ENCODE results near the gene ARHGEF2.
"Not testable (repeated sequence)": the region's sequence is repeated elsewhere in the genome, so short reads cannot be mapped to it uniquely, and the experiment has no call there.

The ARHGEF2 gene

DNA sequence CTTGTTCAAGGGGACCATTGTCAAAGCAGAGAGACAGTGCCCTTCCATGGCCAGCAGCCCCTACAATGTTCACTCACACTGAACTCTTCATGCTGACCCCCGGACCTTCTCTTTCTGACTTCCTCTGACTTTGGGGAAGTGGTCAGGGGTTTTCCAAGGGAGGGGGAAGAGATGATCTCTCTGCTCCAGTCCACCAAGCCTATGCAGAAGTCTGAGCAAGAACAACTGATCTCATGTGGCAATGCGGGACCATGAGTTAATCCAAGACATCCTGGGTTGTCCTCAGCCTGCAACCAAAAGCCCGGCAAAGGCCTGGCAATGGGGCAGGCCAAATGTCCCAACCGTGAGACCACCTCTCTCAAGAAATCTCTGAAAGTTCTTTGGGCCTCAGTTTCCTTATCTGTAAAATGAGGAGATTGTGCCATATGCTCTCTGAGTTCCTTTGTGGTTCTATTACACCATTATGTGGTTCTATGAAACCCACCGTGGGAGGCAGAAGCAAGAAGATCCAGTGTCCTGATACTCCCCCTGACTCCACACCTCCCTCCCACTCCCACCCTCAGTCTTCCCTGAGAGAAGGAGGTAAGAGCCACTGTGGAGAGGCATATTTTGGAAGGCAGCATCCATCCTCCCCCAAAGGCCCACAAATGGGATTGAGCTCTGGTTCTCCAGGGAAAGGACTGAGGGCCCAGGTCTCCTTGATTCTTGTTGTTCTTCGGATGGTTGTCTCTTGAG is 11.8 kb upstream of the ARHGEF2 start:
- DNase-seq, result no peak

DNA sequence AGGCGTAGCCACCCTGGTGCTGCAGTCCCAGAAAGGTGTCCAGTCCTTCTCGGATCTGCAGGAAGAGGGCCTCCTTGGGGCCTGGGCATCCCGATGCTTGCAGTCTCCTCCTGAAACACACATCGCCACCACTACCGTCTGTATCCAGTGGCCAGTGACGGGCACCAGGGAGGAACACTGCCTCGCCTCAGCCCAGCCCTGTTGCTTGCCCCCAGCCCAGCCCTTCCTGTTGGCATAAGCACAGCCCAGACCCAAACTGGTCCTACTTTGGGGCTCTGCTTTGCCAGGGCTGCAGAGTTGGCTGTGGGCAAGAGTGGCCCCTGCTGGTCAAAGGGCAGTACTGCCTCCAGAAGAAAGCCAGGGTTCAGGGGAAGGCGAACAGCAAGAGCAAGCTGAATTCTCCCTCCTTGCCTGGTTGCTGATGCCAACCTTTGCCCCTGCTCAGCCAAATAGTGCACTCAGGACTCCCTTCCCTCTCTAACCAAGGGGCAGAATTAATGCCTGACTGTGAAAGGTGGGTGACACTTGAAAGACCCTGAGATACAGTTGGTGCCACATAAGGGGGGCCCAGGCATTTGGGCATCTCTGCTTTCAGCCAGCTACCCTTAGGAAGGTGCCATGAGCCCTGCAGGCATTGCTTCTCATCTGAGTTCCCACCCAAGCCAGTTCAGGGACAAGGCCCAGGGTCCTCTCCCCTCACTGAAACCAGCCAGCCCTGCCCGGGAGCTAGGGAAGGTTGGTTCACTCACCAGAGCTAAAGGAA is 11.1 kb upstream of the ARHGEF2 start:
- DNase-seq, result peak; percentile 59

DNA sequence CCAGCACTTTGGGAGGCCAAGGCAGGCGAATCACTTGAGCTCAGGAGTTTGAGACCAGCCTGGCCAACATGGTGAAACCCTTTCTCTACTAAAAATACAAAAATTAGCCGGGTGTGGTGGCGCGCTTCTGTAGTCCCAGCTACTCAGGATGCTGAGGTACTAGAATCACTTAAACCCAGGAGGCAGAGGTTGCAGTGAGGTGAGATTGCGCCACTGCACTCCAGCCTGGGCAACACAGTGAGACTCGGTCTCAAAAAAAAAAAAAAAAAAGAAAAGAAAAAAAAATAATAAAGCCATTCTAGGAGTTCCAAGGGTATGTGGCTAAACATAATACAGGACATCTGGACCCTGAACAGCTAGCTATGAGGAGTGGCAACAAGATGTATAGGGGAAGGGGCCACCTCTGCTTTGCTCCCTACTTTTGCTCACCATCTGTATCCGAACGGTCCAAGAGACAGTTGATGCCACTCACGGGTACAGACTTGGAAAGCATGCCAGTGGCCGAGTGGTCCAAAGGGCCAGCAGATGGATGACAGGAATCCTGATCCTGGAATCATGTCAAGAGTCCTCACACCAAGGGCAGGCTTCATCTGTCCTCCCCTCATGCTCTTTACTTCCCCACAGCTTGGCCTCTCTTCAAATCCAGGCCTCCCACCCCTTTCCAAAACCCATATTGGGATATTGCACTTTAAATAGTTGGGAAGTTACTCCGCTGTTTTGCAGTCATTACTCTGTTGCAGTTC is 6.7 kb upstream of the ARHGEF2 start:
- not testable (repeated sequence) for DNase-seq

DNA sequence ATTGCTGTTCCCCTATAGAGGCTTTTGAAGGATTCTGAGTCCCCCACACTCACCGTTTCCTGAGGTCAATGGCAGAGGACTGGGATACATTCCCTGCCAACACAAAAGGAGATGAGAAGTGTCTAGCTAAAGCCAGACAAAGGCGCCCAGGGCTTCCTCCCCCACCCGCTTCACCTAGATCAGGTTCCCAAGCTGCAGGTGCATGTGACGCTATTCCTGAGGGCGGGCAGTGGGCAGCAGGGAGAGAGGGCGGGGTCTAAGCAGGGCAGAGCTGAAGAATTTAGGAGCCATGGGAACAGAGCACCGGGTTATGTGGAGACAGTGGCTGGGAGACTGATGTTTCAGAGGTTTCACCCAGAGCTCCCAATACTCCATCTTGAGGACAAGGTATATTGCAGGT is 6.0 kb upstream of the ARHGEF2 start:
- DNase-seq, result no peak

DNA sequence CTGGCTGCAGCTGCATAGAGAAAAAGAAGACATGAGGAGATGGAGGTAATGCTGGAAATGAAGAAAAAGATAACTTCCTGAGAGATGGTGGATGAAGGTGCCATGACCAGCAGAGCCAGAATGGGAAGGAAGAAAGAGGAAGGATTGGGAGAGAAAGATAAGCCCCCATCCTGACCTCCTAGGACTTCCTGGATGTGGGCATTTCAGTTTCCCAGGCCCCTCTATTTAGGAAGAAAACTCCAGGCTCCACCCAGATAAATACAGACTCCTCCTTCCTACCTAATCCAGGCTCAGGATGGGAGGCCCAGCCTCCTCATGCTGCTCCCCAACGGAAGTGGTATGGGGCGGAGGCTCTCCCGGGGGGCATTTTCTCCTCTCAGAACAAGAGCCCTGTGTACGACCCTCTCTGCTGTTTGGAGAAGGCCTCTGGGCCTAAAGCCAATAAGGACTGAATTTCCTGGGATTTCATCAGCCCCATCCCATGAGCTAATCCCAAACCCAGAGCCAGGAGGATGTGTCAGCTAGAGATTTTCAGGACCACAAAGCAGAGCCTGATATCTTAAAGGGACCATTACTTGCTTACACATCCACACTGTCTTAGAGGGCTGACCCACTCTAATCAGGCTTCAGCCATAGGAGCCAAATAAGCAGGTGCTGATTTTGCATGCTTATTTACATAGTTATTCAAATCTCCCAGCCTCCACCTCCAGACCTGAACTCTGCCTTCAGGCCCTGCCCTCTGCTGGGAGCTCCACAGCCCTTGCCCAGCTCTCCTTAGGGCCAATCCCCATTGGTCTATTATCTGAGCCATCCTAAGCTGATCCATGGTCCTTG is 5.1 kb upstream of the ARHGEF2 start:
- DNase-seq, result peak; percentile 96

DNA sequence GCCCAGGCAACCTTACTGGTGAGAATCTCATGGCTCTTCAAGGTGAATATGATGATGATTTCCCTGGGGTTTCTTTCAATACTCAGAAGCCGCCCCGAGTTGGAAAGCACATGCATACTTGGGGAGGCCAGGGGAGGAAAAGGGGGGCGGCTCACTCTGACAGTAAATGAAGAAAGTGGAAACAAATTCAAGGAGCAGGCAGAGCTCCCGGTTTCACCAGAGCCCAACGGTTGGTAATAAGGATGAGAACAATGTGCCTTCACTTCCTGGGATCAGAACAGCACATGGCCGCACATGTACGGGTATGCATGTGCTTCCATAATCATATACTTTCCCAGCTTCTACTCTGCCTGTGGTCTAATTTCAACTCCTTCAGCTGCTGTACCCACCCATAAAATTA is 3.8 kb upstream of the ARHGEF2 start:
- DNase-seq, result peak; percentile 38

DNA sequence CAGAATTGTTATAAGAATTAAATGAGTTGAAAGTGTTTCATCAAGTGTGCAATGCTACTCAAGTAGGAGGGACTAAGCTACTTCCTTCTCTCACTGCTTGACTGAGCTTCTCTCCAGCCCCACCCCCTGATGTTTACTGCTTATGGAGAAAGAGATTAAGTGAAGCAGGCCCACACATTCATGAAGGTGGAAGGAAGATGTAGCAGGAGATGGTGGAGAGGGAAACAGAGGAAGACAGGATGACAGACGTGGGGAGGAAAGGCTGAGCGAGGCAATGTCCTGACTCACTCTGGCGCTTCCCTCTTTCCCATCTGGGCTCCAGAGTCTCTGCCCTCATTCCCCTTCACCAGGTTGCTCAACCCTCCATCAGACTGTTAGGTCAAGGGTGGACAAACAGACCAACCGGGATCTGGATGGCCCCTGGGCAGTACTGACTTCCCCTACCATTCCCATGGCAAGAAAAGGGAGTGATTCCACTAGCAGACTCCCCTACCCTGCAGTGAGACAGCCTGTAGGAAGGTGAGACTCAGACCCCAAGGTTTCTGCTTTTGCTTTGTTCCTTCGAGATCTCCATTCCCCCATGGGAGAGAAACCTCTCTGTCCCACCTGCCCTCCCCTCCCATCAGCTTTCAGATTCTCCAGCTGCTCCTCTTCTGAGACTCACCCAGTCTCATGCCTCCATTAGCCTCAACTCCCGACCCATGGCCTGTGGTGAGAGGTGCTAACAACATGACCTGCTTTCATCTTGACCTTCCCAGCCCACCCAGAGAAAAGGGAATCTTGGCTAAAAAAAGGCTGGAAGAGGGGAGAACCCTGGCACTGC is 3.1 kb upstream of the ARHGEF2 start:
- DNase-seq, result peak; percentile 96

DNA sequence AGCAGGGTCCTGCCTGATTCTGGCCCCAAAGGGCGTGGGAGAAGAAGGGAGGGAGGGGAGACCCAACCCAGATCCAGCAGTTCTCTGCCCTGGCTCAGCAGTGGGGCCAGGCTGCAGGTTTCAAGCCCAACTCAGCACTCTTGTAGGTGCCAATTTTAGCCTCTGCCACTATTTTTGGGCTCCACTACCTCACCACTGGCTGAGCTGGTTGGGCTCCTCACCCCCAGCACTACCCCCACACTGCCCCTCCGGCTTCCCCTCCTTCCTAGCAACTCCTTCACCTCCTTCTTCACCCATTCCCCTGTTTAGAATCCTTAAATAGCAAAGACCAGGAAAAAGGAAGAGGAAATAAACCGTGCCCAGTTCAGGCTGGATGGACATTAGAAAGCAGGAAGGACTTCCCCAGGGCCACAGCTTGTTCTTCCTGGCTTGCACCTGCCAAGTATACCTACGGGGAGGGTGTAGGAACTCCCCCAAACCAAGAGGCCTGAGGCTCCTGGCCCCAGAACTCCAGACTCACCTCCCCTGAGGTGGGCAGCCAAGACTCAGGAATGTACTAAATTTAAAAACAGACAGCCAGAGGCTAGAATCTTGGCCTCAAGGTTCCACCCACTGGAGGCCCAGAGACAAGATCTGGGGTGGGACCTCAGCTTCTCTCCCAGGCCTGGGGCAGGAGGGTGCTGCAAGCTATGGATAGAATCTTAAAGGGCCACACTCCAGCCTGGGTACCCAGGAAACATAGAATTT is 1.4 kb upstream of the ARHGEF2 start:
- peak; percentile 33 for DNase-seq

DNA sequence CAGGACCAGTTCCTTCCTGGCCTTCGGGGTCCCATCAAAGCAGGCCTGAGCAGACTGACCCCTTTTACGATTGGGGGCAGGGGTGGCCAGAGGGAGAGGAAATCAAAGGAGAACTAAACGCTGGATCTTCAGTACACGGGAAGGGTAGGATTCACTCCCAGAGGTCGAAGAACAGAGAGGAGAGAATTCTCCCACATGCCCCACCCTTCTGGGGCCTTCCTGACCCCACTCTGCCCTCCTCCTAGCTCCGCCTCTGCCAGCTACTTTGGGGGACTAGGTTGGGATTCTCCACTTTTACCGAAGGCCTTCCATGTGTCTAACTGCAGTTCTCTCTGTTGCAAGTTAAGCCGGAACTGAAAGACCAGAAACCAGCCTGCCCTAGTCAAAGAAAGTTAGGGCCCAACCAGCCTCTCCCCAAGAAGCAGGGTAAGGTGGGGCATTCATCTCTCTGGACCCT is 654 bp upstream of the ARHGEF2 start:
- DNase-seq, result peak; percentile 56

DNA sequence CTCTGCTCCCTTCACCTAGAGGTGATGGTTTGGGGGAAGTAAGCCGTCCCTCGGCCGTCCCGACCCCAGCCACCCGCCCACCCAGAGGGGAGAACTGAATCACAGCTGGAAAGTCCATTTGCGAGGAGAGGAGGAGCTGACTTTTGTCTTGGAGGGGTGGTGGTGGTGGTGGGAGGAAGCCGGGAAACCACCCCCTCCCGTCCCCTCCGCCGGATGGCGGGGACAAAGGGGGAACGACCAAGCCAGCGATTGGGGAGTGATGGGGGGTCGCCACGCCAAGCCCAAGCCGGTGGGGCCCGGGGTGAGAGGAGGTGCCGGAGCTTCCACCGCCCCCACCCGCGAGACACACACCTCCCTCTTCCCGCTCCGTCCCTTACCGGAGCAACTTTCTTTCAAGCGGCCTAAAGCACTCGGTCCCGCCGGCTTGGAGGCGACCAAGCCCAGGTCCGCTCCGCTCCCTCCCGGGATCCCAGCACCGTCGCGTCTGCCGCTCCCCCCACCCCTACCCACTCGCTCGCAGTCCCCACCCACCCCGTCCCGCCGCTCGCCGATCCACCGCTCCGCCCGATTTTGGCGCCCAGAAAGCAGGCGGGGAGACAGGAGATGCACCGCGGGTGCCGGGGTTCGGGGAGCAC is 540 bp downstream of the ARHGEF2 start:
- DNase-seq, result peak; percentile 24

DNA sequence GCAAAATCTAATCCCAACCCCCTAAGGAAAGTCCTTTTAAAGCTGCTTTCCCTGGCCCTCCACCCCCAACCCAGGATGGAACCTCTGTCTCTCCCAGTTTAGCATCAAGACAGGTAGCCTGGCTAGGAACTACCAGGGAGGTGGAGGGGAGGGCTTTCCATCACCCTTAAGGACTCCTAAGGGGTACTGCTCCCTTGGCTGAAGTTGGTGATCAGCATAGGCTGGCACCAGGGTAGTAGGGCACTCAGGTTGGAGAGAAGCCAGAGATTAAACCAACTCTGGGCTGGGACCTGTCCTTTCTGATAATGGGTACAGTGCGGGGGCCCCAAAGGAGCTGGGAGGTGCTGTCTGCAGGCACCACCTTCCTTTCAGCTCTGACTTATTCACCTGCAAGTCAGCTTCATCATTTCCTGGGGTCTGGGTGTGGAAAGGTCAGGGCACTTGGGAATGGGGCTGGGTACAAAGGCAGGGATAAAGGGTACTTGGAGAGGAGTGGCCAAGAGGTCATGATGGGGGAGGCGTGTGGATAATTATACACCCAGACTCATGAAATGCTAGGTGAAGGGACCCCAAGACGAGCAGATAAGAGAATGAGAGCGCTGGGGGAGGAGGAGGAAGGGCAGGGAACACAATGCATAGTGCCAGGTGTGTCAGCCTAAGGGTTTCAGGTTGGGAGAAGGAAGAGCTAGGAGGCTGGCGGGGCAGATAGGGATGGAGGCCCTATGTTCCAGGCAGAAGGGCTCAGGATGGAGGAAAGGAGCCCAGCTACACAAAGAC is 1.2 kb downstream of the ARHGEF2 start:
- no peak for DNase-seq

DNA sequence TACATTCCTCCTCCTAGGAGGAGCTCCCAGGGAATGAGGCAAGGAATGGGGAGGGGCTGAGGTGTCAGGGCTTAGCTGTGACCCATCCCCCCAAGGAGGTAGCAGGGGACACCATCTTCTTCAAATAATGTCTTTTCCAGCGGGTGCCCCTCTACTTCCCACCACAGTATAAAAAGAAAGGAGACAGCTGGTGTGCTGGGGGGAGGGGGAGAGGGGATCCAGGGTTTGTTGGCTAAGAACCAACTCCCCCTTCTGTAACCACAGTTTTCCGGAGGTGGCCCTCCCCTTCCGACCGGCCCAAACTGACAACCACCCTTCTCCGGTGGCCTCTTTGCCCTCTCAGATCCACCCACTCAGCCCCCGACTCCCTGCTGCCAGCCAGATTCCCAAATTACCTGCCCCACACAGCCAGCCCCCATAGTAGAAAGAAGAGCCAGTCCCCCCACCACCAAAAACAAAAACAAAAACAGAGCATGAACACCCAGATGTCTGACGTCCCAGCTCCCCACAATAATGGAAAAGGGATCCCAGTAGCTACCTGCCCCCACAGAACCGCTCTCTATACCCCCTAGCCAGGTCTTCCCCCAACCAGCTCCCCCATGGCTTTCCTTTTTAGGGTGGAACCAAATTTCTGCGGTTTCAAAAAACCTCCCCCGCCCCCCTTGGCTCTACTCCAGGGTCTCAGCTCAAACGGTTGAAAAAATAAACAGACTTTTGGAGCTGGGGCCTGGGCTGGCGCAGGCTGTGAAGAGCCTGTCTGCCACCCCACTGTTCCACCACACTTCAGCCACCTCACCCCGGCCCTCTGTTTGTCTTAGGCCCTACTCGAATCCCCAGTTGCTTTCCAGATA is 2.1 kb downstream of the ARHGEF2 start:
- DNase-seq, result peak; percentile 61

DNA sequence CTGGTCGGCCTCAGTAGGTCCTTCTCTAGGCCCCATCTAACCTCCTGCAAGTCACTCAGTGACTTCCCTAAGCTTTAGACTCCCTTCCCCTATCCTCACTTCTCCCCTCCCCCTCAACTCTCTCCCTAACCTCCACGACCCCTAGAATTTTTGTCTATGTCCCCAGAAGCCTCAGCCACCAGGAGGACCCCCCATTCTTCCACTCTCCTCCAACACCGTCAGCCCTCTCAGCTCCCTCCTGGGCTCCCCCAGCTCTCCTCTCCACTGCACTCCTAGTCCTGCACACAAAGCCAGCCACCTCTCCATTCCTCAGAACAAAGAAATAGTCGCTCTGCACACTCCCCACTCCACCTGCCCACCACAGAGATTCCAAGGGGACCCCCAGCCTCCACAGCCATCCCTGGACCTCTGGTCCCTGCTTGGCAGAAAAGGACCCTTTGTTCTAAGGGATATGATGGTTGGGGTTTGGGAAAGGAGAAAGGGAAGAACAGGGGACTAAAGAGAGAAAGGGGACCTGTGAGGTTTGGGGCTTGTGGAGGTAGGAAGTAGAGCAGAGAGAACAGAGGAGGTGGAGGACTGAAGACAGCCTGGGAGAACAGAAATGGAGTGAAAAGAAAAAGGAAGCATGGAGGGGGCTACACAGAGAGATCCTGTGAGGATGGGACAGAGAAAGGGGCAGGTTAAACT is 2.8 kb downstream of the ARHGEF2 start:
- DNase-seq, result no peak

DNA sequence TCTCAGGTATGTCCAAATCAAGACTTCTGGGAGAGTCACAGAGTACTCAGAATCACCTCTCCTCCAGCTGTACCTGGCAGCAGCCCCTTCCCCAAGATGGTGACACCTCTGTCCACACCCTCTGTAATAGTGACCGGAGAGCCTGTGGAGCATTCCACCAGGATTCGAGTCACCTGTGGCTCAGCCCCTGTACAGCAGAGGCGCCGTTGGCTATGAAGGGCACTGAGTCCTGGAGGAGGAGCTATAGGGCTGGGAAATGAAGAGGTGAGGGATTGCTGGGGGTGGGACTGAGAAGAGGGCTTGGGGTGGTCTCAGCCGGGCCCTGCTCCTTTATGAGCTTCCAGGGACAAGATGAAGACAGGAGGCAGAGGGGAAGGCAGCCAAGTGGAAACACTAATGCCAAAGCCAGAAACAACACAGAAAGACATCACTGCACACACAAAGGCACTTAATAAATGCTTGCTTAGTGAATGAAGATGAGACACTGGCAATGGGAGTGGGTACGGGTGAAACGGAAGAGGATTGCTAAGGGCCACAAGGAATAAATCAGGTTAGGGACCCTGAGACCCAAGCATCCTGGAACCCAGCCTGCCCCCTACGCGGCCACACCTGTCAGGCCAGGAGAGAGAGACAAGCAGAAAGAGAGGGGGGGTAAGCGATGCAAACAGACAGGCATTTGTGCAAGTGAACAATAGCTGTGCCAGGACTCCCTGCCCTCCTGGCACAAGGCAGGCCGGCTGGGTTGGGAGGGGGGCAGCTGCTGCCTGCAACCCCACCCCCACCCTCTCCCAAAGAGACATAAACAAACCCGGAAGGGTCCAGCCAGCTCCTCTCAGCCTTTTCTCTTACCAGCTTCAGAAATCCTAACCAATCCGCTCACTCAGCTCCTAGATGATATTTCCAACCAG is 3.9 kb downstream of the ARHGEF2 start:
- DNase-seq, result no peak

DNA sequence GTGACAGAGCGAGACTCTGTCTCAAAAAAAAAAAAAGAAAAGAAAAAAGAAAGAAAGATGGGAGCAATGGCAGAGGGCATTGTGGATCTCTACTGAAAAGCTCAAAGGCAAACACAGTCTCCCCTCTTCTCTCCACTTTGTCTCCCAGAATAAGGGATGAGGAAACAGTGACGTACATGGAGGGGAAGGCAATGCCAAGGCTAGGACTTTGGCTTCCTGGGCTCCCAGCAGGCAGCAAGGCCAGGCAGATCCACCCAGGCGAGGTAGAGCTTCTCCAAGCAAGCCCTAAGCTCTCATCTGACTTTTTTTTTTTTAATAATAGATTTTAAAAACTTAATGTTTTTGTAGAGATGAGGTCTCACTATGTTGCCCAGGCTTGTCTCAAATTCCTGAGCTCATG is 4.6 kb downstream of the ARHGEF2 start:
- DNase-seq, result no peak

DNA sequence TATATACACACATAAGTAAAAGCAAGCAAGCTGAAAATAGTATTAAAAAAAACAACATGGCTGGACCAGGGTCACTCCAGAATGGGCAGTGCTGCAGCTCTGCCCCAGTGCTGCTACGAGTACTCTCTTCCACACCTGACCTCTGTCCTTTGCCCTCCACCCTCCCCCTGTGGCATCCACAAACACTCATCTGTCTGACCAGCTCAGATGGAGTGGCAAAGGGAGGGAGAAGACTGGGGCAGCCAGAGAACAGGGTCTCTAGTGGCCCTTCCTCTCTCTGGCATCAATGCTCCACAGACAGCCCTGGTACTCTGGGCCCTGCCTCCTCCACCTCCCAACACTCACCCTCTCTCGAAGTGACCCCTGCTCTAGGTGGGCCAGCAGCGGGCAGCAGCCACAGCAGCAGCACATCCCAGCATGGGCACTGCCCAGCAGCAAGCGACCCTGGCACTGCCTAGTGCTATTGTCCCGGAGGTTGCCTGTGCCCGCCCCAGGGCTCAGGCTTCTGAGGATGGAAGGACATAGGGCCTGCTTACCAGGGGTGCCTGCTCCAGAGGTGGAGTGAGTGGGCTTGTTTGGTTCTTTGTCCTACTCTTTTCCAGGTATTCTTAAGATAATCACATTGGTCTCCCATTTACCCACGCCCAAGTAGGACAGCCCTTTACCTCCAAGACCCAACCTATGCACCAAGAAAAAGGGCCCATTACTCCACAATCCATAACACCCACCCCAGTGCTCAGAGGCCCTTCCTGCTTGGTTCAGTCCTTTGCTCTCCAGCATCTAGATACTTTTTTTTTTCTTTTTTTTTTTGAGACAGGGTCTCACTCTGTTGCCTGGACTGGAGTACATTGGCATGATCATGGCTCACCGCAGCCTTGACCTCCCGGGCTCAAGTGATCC is 6.2 kb downstream of the ARHGEF2 start:
- no peak for DNase-seq

All from HCEC 1CT (cell line).